Measurements from ENCODE around the gene ZNF101.

- TF ChIP-seq CTCF (conservative IDR thresholded peaks at IDR 0.05), result no peak
- TF ChIP-seq ZFX (IDR thresholded peaks at IDR 0.05), result no peak
Measured at GRCh38 chr19:19636573-19637185, 32.0 kb upstream of the ZNF101 start.

Measured in C4-2B (cell line).